ENCODE results near the gene SCN1B. TPM values are rescaled to one million over a fixed set of nuclear protein-coding genes. Genes with fewer than 3 reads are reported as not detected.
"Not testable (repeated sequence)": the region's sequence is repeated elsewhere in the genome, so short reads cannot be mapped to it uniquely, and the experiment has no call there.

Gene SCN1B
- 4.7 and 21.2 TPM in 2 replicates for total RNA-seq

- DNase-seq (ENCODE audit: extremely low read depth, low read depth, low spot score) = no peak
These were observed at the start of gene SCN1B for GRCh38 chr19:35030257-35031071. SCN1B (plus strand) TSS chr19:35030470; CDS start chr19:35030821, 351 bp downstream.

DNA sequence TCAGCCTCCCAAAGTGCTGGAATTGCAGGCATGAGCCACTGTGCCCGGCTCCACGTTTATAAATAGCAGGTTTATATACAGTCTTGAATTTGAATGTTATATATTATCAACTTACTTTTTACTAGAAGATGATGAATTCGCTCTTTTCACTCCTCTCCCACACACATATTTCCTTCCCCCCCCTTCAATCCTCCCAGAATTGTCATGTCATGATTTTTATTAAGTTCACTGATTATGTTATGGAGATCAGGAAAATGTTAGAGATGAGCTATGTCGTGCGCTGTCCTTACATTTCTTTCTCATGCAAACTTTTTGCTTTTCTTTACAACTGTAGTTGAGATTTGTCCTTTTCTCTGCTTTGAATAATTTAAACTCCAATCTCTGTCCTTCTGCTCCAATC, 48.0 kb upstream of the SCN1B start:
- no peak for DNase-seq (ENCODE audit: extremely low read depth, low read depth, low spot score)

GRCh38 chr19:34983786-34984185, 46.5 kb upstream of the SCN1B start:
- DNase-seq (ENCODE audit: extremely low read depth, low read depth, low spot score) = no peak

- DNase-seq (ENCODE audit: extremely low read depth, low read depth, low spot score) = no peak
These were observed 46.0 kb upstream of the SCN1B start for GRCh38 chr19:34984287-34984686.

DNA sequence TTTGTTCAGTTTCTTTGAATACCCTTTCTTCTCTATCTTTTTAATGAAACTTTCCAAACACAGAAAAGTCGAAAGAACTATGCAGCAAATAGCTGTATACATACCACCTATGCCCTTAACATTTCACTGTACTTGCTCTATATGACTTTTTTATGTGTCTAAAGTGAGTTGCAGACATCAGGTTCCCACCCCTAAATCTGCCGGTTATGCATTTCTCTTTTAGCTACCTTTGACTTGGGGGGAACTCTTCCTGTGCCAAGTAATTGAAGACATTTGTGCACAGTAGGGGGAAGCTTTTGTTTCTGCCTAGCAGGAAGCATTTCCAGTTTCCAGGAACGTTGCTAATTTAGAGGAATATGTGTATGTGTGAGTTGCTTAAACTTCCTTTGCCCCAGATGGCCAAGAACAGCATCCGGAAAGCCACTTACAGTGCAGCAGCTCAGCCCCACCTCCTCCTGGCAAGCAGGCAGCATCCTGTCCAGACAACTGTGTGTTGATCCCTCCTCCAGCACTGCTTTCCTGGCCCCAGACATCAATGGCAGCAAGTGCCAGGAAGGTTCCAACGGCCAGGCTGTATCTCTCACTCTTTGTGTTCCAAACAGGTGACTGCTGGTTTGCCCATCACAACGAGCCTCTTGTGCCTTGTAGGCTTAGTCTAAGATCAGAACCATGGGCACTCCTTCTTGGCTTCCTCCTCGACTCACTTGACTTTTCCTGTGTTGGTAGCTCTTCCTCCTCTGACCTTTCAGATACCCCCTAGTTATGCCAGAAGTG, 44.8 kb upstream of the SCN1B start:
- DNase-seq (ENCODE audit: extremely low read depth, low read depth, low spot score) = no peak

DNA sequence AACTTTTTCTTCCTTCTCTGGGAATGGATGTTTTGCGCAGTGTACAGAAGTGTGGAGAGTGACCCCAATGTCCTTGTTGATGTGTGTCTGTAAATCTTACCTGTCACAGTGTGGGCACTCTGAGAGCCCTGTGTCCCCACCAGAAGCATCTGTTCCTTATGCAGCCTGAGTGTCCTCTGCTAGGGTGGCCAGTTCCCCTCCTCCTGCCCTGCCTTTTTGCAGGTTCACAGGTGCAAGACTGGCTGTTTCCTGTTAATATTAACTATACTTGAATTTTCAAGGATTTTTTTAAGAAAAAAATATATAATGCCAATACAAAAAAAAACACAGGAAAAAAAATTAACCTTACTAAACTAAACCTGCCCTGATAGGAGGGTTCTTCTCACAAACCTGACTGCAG, 42.2 kb upstream of the SCN1B start:
- no peak for DNase-seq (ENCODE audit: extremely low read depth, low read depth, low spot score)

- DNase-seq (ENCODE audit: extremely low read depth, low read depth, low spot score) = no peak
These were observed 41.0 kb upstream of the SCN1B start for GRCh38 chr19:34989298-34989697.

DNA sequence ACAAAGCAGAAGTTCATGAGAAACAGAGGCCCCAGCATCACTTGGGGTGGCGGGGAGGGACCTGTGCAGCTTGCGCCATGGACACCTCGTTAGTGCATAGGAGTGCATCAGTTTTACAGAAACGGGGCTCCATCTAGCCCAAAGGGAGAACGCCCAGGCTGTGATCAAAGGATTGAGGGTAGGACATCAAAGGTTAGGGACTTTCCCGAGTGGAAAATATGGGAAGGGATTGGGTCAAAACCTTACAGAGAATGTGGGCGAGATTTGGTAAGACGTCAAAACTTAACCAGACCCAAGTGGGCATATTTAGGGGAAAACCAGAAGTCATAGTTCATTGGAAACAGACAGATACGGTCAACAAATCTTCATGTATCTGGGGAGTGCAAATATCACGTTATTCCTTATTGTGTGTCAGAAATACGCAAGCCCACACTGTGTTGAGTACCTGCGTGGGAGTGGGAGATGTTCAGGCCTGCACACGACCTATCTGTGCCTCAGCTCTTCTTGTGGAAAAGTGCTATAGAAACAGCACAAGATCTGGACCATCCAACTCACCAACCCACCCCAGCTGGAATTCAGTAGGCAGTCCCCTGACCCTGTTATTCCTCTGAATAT, 39.6 kb upstream of the SCN1B start:
- no peak for DNase-seq (ENCODE audit: extremely low read depth, low read depth, low spot score)

DNA sequence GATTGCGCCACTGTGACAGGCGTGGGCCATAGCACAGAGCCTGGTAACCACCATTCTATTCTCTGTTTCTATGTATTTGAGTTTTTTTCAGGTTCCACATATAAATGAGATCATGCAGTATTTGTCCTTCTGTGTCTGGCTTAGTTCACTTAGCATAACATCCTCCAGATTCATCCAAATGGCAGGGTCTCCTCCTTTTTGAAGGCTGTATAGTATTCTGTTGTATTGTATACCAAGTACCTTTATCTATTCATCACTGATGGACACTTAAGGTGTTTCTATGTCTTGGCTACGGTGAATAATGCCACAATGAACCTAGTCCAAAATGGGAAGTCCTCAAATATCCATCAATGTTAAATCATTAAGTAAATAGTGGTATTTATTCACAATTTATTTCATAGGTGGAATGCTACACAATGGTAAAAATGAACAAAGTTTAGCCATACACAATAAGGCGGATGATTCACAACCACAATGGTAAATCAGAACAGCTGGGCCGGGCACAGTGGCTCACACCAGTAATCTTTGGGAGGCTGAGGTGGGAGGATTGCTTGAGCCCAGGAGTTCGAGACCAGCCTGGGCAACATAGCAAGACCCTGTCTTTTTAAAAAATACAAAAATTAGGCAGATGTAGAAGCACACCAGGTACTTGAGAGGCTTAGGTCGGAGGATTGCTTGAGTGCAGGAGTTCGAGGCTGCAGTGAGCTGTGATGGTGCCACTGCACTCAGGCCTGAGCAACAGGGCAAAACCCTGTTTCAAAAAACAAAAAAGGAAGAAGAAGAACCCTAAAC, 38.5 kb upstream of the SCN1B start:
- no peak for DNase-seq (ENCODE audit: extremely low read depth, low read depth, low spot score)

DNA sequence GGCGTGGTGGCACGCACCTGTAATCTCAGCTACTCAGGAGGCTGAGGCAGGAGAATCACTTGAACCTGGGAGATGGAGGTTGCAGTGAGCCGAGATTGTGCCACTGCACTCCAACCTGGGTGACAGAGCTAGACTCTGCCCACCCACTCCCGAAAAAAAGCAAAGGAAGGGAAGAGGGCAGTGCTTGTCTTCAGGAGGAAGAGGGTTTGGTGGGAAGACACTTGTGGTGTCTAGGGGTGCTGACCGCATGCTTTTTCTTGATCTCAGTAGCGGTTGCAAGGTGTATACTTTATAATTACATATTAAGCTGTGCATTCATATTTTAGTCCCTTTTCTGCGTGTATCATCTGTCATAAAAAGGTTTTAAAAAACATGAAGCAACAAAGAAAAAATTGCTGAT, 37.7 kb upstream of the SCN1B start:
- not testable (repeated sequence) for DNase-seq (ENCODE audit: extremely low read depth, low read depth, low spot score)

DNA sequence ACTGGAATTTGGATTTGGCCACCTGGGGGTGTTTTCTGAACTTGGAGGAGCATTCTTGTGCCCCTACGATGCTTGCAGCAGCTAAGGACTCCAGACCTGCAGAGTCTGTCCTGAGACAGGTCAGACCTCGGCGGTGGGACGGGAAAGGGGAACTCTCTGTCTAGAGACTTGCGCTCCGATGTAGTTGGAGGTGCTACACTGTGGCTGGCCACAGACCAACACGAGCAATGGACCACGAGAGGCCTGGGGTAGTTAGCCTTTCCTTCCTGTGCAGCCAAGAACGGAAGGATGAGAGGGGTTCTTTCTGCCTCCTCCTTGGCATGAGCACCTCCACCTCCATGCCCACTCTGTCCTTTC, 36.0 kb upstream of the SCN1B start:
- DNase-seq (ENCODE audit: extremely low read depth, low read depth, low spot score) = no peak

GRCh38 chr19:34994643-34995541, 35.4 kb upstream of the SCN1B start:
- DNase-seq (ENCODE audit: extremely low read depth, low read depth, low spot score) = no peak

- DNase-seq (ENCODE audit: extremely low read depth, low read depth, low spot score) = no peak
These were observed 34.7 kb upstream of the SCN1B start for GRCh38 chr19:34995551-34995950.

DNA sequence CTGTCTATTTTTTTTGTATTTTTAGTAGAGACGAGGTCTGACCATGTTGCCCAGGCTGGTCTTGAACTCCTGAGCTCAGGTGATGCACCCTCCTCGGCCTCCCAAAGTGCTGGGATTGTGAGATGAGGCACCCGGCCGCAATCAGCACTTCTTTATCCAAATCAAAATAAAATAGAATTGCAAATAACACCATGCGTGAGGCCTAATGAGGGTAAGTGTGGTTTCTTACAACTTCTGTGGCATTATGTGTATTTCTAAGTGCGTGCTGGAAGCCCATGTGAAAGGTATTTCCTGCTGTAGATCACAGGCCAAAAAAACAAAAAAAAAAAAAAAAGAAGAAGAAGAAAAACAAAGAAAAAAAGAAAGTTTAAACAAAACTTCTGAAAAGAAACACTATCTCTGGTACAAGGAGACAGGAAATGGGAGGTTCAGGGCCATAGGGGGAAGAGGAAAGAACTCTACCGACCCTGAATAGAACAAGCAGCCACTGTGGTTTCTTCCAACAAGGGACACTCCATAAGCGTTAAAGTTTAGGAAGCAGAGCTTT, 33.1 kb upstream of the SCN1B start:
- DNase-seq (ENCODE audit: extremely low read depth, low read depth, low spot score) = no peak

GRCh38 chr19:34998224-34998623, 32.0 kb upstream of the SCN1B start:
- not testable (repeated sequence) for DNase-seq (ENCODE audit: extremely low read depth, low read depth, low spot score)

- no peak for DNase-seq (ENCODE audit: extremely low read depth, low read depth, low spot score)
These were observed 31.3 kb upstream of the SCN1B start for GRCh38 chr19:34998777-34999497.

- no peak for DNase-seq (ENCODE audit: extremely low read depth, low read depth, low spot score)
These were observed 30.6 kb upstream of the SCN1B start, which contains the start of gene GRAMD1A for GRCh38 chr19:34999498-35000337. GRAMD1A (plus strand) TSS chr19:35000323; CDS start chr19:35000479, 156 bp downstream.

DNA sequence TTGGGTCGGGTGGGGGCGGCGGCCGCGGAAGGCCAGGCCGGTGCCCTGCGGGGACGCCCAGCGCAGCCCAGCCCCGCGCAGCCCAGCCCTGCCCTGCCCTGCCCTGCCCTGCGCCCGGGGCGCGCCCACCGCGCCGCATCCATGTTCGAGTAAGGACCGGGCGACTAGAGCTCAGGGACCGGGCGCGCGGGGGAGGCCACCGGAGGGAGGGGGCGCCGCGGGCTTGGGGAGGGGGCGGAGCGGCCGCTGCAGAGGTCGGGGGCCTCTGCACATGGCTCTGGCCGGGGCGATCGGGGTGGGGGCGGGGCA, 30.0 kb upstream of the SCN1B start:
- no peak for DNase-seq (ENCODE audit: extremely low read depth, low read depth, low spot score)
